Transverse colon (tissue), 4 donors: ENCODE results near the gene TMEM235.

ENCODE experiments used
- CTCF ChIP-seq, 5 experiments: fragments of 200-600 bp in 3 of 5; fragments of 450-650 bp in 2 of 5; sonication (generic) in 3 of 5; IDR thresholded peaks; 1 replicate in 2 of 5; 2 replicates in 3 of 5; pipeline ENCODE4 v1.5.1; 2016 to 2017; ENCODE audit warnings: antibody characterized with exemption in 5 of 5, inconsistent platforms in 3 of 5, mild to moderate bottlenecking in 2 of 5, moderate library complexity in 1 of 5
- EP300 ChIP-seq: sonication (generic); formaldehyde crosslinking; IDR thresholded peaks from one replicate; pipeline ENCODE4 v1.6.1; 2017; ENCODE audit warnings: antibody characterized with exemption, low read depth
- POLR2A ChIP-seq: fragments of 450-650 bp; IDR thresholded peaks from one replicate; pipeline ENCODE4 v1.6.1; 2016; ENCODE audit warnings: antibody characterized with exemption, mild to moderate bottlenecking, moderate library complexity
- POLR2AphosphoS5 ChIP-seq, 3 donors: sonication (generic); formaldehyde crosslinking; IDR thresholded peaks; one replicate each; pipeline ENCODE4 v1.6.1; 2016; ENCODE audit warnings: antibody characterized with exemption in 3 of 3

DNA sequence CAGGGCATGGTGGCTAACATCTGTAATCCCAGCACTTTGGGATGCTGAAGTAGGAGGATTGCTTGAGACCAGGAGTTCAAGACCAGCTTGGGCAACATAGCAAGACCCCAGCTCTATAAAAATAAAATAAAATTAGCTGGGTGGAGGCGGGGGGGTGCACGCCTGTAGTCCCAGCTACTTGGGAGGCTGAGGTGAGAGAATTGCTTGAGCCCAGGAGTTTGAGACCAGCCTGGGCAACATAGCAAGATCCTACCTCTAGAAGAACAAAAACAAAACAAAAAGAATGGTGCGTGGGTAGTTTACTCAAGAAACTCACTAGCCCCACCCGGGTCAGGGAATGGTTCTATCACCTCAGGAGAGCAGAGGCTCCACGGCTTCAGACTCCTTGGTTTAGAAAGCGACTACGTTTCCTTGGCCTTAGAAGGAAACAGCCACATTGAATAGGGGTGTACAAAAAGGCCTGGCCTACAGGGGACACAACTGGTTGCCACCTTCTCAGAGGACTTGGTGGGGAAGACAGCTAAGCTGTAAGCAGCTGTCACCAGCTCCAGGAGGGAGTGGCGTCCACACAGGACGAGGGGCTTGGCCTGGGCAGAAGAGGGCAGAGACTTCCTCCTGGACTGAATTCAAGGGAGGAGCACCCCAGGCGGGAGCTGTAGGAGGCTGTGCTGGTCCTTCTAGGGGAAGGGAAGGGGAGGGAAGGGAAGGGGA, 45.3 kb upstream of the TMEM235 start:
- no peak for TF ChIP-seq CTCF (IDR thresholded peaks at IDR 0.05)
- TF ChIP-seq POLR2A = no peak
- peak in 2 of 3 donors; percentile 14 to 36 for TF ChIP-seq POLR2AphosphoS5 (IDR thresholded peaks at IDR 0.05)
- TF ChIP-seq EP300 = no peak
